Prostate gland (tissue), 2 donors: ENCODE data around the gene POU6F1.

Source experiments
- POLR2A ChIP-seq: fragments of 450-650 bp; IDR thresholded peaks from one replicate; pipeline ENCODE4 v1.6.1; 2016; ENCODE audit warnings: antibody characterized with exemption, mild to moderate bottlenecking
- POLR2AphosphoS5 ChIP-seq: sonication (generic); formaldehyde crosslinking; IDR thresholded peaks from one replicate; pipeline ENCODE4 v1.6.1; 2017; ENCODE audit warnings: antibody characterized with exemption
- TF ChIP-seq, protein P1 (sequence below), 4 experiments: fragments of 200-600 bp in 2 of 4; fragments of 450-650 bp in 2 of 4; sonication (generic) in 2 of 4; IDR thresholded peaks; 1 replicate in 3 of 4; 2 replicates in 1 of 4; pipeline ENCODE4 v1.5.1; 2016 to 2019; ENCODE audit warnings: antibody characterized with exemption in 4 of 4, mild to moderate bottlenecking in 2 of 4, moderate library complexity in 2 of 4

- TF ChIP-seq POLR2A (no peak), POLR2AphosphoS5 (no peak)
- TF ChIP-seq, protein P1, sequence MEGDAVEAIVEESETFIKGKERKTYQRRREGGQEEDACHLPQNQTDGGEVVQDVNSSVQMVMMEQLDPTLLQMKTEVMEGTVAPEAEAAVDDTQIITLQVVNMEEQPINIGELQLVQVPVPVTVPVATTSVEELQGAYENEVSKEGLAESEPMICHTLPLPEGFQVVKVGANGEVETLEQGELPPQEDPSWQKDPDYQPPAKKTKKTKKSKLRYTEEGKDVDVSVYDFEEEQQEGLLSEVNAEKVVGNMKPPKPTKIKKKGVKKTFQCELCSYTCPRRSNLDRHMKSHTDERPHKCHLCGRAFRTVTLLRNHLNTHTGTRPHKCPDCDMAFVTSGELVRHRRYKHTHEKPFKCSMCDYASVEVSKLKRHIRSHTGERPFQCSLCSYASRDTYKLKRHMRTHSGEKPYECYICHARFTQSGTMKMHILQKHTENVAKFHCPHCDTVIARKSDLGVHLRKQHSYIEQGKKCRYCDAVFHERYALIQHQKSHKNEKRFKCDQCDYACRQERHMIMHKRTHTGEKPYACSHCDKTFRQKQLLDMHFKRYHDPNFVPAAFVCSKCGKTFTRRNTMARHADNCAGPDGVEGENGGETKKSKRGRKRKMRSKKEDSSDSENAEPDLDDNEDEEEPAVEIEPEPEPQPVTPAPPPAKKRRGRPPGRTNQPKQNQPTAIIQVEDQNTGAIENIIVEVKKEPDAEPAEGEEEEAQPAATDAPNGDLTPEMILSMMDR (IDR thresholded peaks at IDR 0.05) = no peak
Observed at GRCh38 chr12:51196547-51196946, 21.3 kb downstream of the POU6F1 start.
